ENCODE results near the gene PLEKHB2. TPM values are rescaled to one million over a fixed set of nuclear protein-coding genes. Genes with fewer than 3 reads are reported as not detected.

The PLEKHB2 gene
- total RNA-seq, 1 experiment from 2014 or later = 72.0 TPM

Other genes with a start within 250 kb of the PLEKHB2 start
- 137 TPM for gene FAM168B, start 11.9 kb upstream of the PLEKHB2 start, total RNA-seq (2021; ENCODE audit: unreplicated experiment)
- gene POTEE, start 104.2 kb downstream of the PLEKHB2 start, total RNA-seq (2021; ENCODE audit: unreplicated experiment) = 1.1 TPM

All from Panc1 (cell line).